Lower leg skin (tissue), 3 donors: ENCODE data around the gene DNAL1.

ENCODE experiments used
- CTCF ChIP-seq, 3 donors: fragments of 450-650 bp; IDR thresholded peaks; one replicate each; pipeline ENCODE4 v1.5.1; 2016; ENCODE audit warnings: antibody characterized with exemption in 3 of 3, mild to moderate bottlenecking in 3 of 3, moderate library complexity in 2 of 3
- POLR2A ChIP-seq, 2 donors: fragments of 450-650 bp; IDR thresholded peaks; one replicate each; pipeline ENCODE4 v1.6.1; 2016 to 2017; ENCODE audit warnings: antibody characterized with exemption in 2 of 2, mild to moderate bottlenecking in 1 of 2, moderate library complexity in 1 of 2

DNA sequence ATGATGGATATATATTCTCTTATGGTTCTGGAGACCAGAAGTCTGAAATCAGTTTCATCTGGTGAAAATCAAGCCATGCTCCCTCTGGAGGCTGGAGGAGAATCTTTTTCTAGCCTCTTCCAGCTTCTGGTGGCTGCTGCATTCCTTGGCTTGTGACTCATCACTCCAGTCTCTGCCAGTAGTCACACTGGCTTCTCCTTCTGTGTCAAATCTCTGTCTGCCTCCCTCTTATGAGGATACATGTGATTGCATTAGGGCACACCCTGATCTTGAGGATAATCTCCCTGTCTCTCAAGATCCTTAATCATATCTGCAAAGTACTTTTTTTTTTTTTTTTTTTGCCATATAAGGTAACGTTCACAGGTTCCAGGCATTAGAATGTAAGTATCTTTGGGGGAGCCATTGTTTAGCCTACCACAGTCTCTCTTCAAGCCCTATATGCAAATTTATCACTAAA, 17.7 kb downstream of the DNAL1 start:
- no peak for TF ChIP-seq CTCF (IDR thresholded peaks at IDR 0.05)
- TF ChIP-seq POLR2A (IDR thresholded peaks at IDR 0.05), result no peak
